GM12891 (cell line): ENCODE results near the gene TFPI.
"Not testable (repeated sequence)": the region's sequence is repeated elsewhere in the genome, so short reads cannot be mapped to it uniquely, and the experiment has no call there.

Source experiments
- POLR2AphosphoS5 ChIP-seq: IDR thresholded peaks from 2 replicates; pipeline ENCODE4 v1.6.1; 2011; ENCODE audit warnings: low read depth, low read length, control low read depth
- TAF1 ChIP-seq: IDR thresholded peaks from 2 replicates; pipeline ENCODE4 v1.6.1; 2011; ENCODE audit warnings: low read depth, low read length, control low read depth

GRCh38 chr2:187535381-187535780 lies 18.9 kb downstream of the TFPI start:
- not testable (repeated sequence) for TF ChIP-seq POLR2AphosphoS5, TAF1
